Measurements from ENCODE around the gene ZBTB8B. TPM values are rescaled to one million over a fixed set of nuclear protein-coding genes. Genes with fewer than 3 reads are reported as not detected.

The ZBTB8B gene
- total RNA-seq, 1 experiment from 2014 or later, result not detected

DNA sequence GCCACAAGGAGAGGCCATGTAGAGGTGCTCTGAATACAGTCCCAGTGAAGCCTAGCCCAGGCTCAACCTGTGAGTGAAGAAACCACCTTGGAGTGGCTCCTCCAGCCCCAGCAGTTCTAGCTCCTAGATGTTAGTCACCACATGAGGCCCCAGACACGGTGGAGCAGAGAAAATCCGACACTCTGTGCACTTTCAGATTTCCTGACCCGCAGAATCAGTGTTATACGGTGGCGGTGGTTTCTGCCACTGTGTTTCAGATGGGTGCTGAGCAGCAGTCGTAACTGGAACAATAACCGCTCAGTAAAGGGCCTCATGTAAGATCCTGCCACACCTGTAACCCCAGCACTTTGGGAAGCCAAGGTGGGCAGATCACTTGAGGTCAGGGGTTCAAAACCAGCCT, 38.3 kb downstream of the ZBTB8B start:
- DNase-seq (ENCODE audit: low read depth), result no peak

DNA sequence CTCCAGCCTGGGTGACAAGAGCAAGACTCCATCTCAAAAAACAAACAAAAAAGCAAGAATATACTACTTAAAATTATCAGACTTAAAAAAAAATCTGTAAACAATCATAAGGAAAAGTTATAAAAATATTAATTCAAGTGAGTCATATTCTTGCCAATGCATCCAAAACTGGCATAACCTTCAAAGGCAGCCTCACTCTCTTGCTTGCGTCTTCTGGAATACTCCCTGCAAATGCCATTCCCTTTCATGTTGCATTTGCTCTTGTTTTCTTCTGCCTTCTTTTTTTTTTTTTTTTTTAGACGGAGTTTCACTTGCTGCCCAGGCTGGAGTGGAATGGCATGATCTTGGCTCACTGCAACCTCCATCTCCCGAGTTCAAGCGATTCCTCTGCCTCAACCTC, 42.1 kb downstream of the ZBTB8B start:
- no peak for DNase-seq (ENCODE audit: low read depth)

DNA sequence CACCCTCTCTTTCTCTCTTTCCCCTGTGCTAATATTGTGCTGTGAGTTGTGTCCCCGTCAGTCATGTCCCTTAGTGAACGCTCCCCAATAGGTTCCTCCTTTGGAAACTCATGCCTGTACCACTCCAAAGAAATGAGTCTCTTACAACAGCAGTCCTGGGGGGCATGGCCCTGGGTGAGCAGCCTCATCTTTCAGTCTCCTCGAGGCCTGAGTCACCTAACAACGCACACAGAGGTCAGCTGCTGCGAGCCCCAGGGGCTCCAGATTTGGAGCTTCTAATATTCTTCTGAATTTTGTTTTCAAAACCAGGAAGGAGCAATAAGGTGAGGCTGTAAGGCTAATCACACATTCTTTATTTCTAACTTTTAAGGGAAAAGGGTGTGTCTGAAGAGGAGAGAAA, 43.9 kb downstream of the ZBTB8B start:
- DNase-seq (ENCODE audit: low read depth), result no peak

DNA sequence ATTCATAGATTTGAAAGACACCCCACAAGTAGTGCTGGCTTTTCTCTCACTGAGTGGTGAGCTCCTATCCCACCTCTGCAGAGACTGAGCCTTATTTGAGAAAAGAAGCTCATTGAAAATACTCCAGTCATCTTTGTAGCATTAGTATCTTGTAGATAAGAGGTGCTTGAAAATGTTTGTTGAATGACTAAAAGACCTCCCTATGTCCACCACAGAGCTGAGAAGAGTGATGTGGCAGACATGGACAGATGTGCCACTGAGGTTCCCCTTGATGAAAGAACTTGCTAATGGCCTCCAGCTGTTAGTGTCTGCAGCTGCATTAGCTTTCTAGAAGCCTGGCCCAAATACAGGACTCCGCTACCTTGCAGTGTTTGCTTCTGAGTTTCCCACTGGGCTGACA, 45.1 kb downstream of the ZBTB8B start:
- no peak for DNase-seq (ENCODE audit: low read depth)

Other genes with a start within 250 kb of the ZBTB8B start
- 15.6 and 17.2 TPM in 2 replicates for gene TMEM234, start 242.7 kb upstream of the ZBTB8B start, total RNA-seq (2014; rRNA removed; shearing (Covaris generic))
- 640 and 670 TPM in 2 replicates for gene EIF3I, start 242.7 kb upstream of the ZBTB8B start, total RNA-seq (2014; rRNA removed; shearing (Covaris generic))
- gene FAM167B, start 217.8 kb upstream of the ZBTB8B start, total RNA-seq (2014; rRNA removed; shearing (Covaris generic)), result 0.17 and 0.95 TPM in 2 replicates
- 0.16 TPM in 1 of 2 replicates, not detected in the other for gene LCK, start 213.8 kb upstream of the ZBTB8B start, total RNA-seq (2014; rRNA removed; shearing (Covaris generic))
- gene HDAC1, start 173.0 kb upstream of the ZBTB8B start, total RNA-seq (2014; rRNA removed; shearing (Covaris generic)), result 123 and 126 TPM in 2 replicates
- gene MARCKSL1, start 128.8 kb upstream of the ZBTB8B start, total RNA-seq (2014; rRNA removed; shearing (Covaris generic)), result 89.4 and 127 TPM in 2 replicates
- gene FAM229A, start 102.6 kb upstream of the ZBTB8B start, total RNA-seq (2014; rRNA removed; shearing (Covaris generic)), result 1.2 and 1.9 TPM in 2 replicates
- 0.60 TPM in 1 of 2 replicates, not detected in the other for gene TSSK3, start 102.5 kb upstream of the ZBTB8B start, total RNA-seq (2014; rRNA removed; shearing (Covaris generic))
- 31.8 and 33.4 TPM in 2 replicates for gene BSDC1, start 70.6 kb upstream of the ZBTB8B start, total RNA-seq (2014; rRNA removed; shearing (Covaris generic))
- 1.9 and 3.1 TPM in 2 replicates for gene ZBTB8A, start 74.4 kb downstream of the ZBTB8B start, total RNA-seq (2014; rRNA removed; shearing (Covaris generic))
- gene ZBTB8OS, start 185.5 kb downstream of the ZBTB8B start, total RNA-seq (2014; rRNA removed; shearing (Covaris generic)), result 56.1 and 63.8 TPM in 2 replicates
- gene RBBP4, start 186.1 kb downstream of the ZBTB8B start, total RNA-seq (2014; rRNA removed; shearing (Covaris generic)), result 99.3 and 175 TPM in 2 replicates
- gene SYNC, start 237.7 kb downstream of the ZBTB8B start, total RNA-seq (2014; rRNA removed; shearing (Covaris generic)), result 3.2 and 4.8 TPM in 2 replicates

Data from HT1080 (cell line).